ENCODE results near the gene TTLL6. TPM values are rescaled to one million over a fixed set of nuclear protein-coding genes. Genes with fewer than 3 reads are reported as not detected.

The TTLL6 gene
- total and polyA plus RNA-seq, 2 of the 8 experiments (the other 6 are each of a cell fraction or from before 2014, with no cell fraction given) = 2.6 to 4.3 TPM

GRCh38 chr17:48815311-48815710 is 1.7 kb downstream of the TTLL6 start:
- Histone ChIP-seq H3K4me2 (ENCODE audit: insufficient read depth in 1 of 2, low read depth in 2 of 2, low read length in 2 of 2) (no peak overlapping the region), H2AFZ (ENCODE audit: low read length) (no peak overlapping the region), H3K79me2 (ENCODE audit: control insufficient read depth in 1 of 2, insufficient read depth in 2 of 2, low read length in 2 of 2) (no peaks in the 10 kb centered on the region), H3K4me3 (ENCODE audit: extremely low read depth in 1 of 4, insufficient read depth in 2 of 4, low read depth in 3 of 4, low read length in 4 of 4) (no peak overlapping the region), H4K8ac (ENCODE audit: extremely low read depth, insufficient read depth, low read length) (no peak overlapping the region), H3K23me2 (ENCODE audit: low read depth, low read length) (peaks cover 3% of the 10 kb centered on the region; the same call in 1 of the 2 replicates), H3K27ac (ENCODE audit: low read depth, low read length) (no peak overlapping the region), H3K9me3 (ENCODE audit: insufficient read depth in 2 of 2, low read depth in 1 of 2, low read length in 1 of 2) (no peaks in the 10 kb centered on the region), H2BK15ac (ENCODE audit: low read length) (no peak overlapping the region), H2BK5ac (ENCODE audit: low read depth, low read length) (no peak overlapping the region), H4K20me1 (replicated peaks in 1 of 2; ENCODE audit: control insufficient read depth in 1 of 2, insufficient read depth in 2 of 2, low read length in 2 of 2) (no peaks in the 10 kb centered on the region), H3K4me1 (replicated peaks in 1 of 4; ENCODE audit: control insufficient read depth in 3 of 4, insufficient read depth in 4 of 4, low read length in 3 of 4) (peaks cover 15 to 18% (median 17%) of the 10 kb centered on the region in 4 experiments), H2BK12ac (ENCODE audit: low read depth, low read length) (no peak overlapping the region), H3K4ac (replicated peaks; ENCODE audit: insufficient read length, low read depth, low read length) (no peak overlapping the region), H2BK120ac (replicated peaks; ENCODE audit: low read depth, low read length) (no peak overlapping the region), H2BK20ac (ENCODE audit: low read length) (no peak overlapping the region), H4K91ac (replicated peaks; ENCODE audit: insufficient read length, low read length) (no peak overlapping the region), H3K56ac (replicated peaks; ENCODE audit: insufficient read length, low read depth, low read length) (no peak overlapping the region), H4K5ac (ENCODE audit: insufficient read length, low read depth, low read length) (no peak overlapping the region), H3K18ac (ENCODE audit: extremely low read depth, low read length) (no peak overlapping the region), H2AK5ac (ENCODE audit: low read depth, low read length) (no peak overlapping the region), H3K79me1 (ENCODE audit: low read depth, low read length) (no peaks in the 10 kb centered on the region), H3K9ac (replicated peaks in 1 of 4; ENCODE audit: extremely low read depth in 1 of 4, low read depth in 3 of 4, low read length in 3 of 4) (no peak overlapping the region), H3K14ac (ENCODE audit: insufficient read length) (no peak overlapping the region), H3K27me3 (replicated peaks in 1 of 4; ENCODE audit: control insufficient read depth in 3 of 4, extremely low read depth in 1 of 4, insufficient read depth in 3 of 4, low read length in 3 of 4) (no peaks in the 10 kb centered on the region), H3K23ac (ENCODE audit: insufficient read length) (no peak overlapping the region), H3K36me3 (ENCODE audit: control insufficient read depth in 2 of 4, insufficient read depth in 4 of 4, low read length in 3 of 4) (no peaks in the 10 kb centered on the region)
- no peak for TF ChIP-seq CHD2 (IDR thresholded peaks at IDR 0.05; ENCODE audit: low read length)
- no peak for TF ChIP-seq RNF2 (IDR thresholded peaks at IDR 0.05; ENCODE audit: borderline replicate concordance, low read depth, low read length, missing control alignments, poor library complexity, severe bottlenecking)
- no peak for TF ChIP-seq SAP30 (IDR thresholded peaks at IDR 0.05; ENCODE audit: insufficient read depth, insufficient replicate concordance, low read length)
- no peak for TF ChIP-seq EZH2 (IDR thresholded peaks at IDR 0.05; ENCODE audit: low read depth, low read length, severe bottlenecking)
- no peak for TF ChIP-seq SIX5 (IDR thresholded peaks at IDR 0.05; ENCODE audit: low read depth, low read length)
- TF ChIP-seq EGR1 (IDR thresholded peaks at IDR 0.05; ENCODE audit: borderline replicate concordance, low read depth, low read length) = no peak
- no peak for TF ChIP-seq RBBP5 (IDR thresholded peaks at IDR 0.05; ENCODE audit: borderline replicate concordance, low read depth, low read length)
- FAIRE-seq (no peak), DNase-seq (ENCODE audit: low read depth in 1 of 2, low spot score in 2 of 2) (no peak)
- WGBS, 2 experiments (ENCODE audit: extremely low coverage in 1 of 2, insufficient coverage in 1 of 2, insufficient read length in 1 of 2, insufficient replicate concordance in 2 of 2, low coverage in 1 of 2, low lambda C conversion rate in 2 of 2, missing lambda C conversion rate in 1 of 2) = 81% methylated on average over 3 of the region's 3 CpGs; no CpG with 5 or more reads in 1 of the 2 experiments
- ChIA-PET CTCF (ENCODE audit: partially characterized antibody) (interaction anchor here (0.6 to 88.5 kb wide), 19 partner anchors 8 to 895 kb away, joined by 3 to 2590 read pairs (median 3); partner anchors contain the start of genes ATP5MC1, CALCOCO2, PRAC1 and PRAC2), POLR2A (ENCODE audit: partially characterized antibody) (interaction anchor here (0.9 to 1.6 kb wide), 5 partner anchors 12 to 181 kb away, joined by 3 to 5 read pairs (median 3); no protein-coding TSS in a partner anchor)
